Stimulated activated CD8-positive, alpha-beta memory T cell treated with anti-CD3 and anti-CD28 coated beads, Interleukin-15, amount 100 ng/mL, for 1 hour (primary cell): ENCODE measurements around the gene BABAM2.

Source experiments
- DNase-seq: peaks from one replicate; pipeline ENCODE4 v3.0.0-alpha.2; 2020; ENCODE audit warnings: low read depth

The BABAM2 gene

GRCh38 chr2:28380219-28380618 is 489.7 kb downstream of the BABAM2 start:
- no peak for DNase-seq

GRCh38 chr2:28381225-28382180 is 491.0 kb downstream of the BABAM2 start:
- no peak for DNase-seq

GRCh38 chr2:28382755-28383154 is 492.2 kb downstream of the BABAM2 start:
- DNase-seq: no peak

GRCh38 chr2:28387082-28387960 is 496.8 kb downstream of the BABAM2 start:
- DNase-seq: no peak
